GM12878 (cell line): ENCODE data around the gene SLC49A4. TPM values are rescaled to one million over a fixed set of nuclear protein-coding genes. Genes with fewer than 3 reads are reported as not detected.

ENCODE experiments used
- ATAC-seq: fragments of 200-7000 bp; cut with Tn5 transposase; 3 replicates; pipeline ENCODE4 v1.9.1; 2020; ENCODE audit warnings: mild to moderate bottlenecking, moderate library complexity
- BruUV-seq: library from RNA; stranded (reverse); fragments of 400-500 nt; replicated peaks from 2 replicates; lab custom pipeline; 2021; lab: Mats Ljungman, UMichigan
- CTCF ChIA-PET: fragments of 300-600 bp; sonication (Branson Sonifier 250); formaldehyde crosslinking; extraction: SDS; loops from one replicate; lab custom pipeline; 2021; ENCODE audit warnings: inconsistent platforms; lab: Yijun Ruan, JAX
- POLR2A ChIA-PET: fragments of 350-600 bp; formaldehyde crosslinking; extraction: SDS; loops from one replicate; lab custom pipeline; 2021; ENCODE audit warnings: inconsistent platforms; lab: Charles Lee
- RAD21 ChIA-PET: fragments of 300-600 bp; sonication (Branson Sonifier 250); formaldehyde crosslinking; loops from one replicate; lab custom pipeline; 2023; ENCODE audit warnings: antibody characterized with exemption; ENCODE audit not compliant: unreplicated experiment; lab: Charles Lee
- SMC1A ChIA-PET: fragments of 300-600 bp; sonication (Branson Sonifier 250); formaldehyde crosslinking; loops from one replicate; lab custom pipeline; 2023; ENCODE audit not compliant: unreplicated experiment, uncharacterized antibody; lab: Charles Lee
- DNase-seq: peaks from one replicate; pipeline ENCODE4 v3.0.0-alpha.2; 2011; ENCODE audit warnings: low read depth, low spot score
- FAIRE-seq: peaks from 3 replicates; lab custom pipeline; 2011; peaks lifted over from hg19 to GRCh38; lab: Jason Lieb, UNC
- H2AFZ ChIP-seq: 2 replicates; pipeline ENCODE4 v1.6.0; 2011; ENCODE audit warnings: low read depth, low read length, control low read depth; ENCODE audit not compliant: control insufficient read depth
- H3K27ac ChIP-seq: 2 replicates; pipeline ENCODE4 v1.5.1; 2011; ENCODE audit warnings: control low read depth; ENCODE audit not compliant: control insufficient read depth, insufficient read depth
- H3K27me3 ChIP-seq, 2 experiments: replicated peaks in 1 of 2; 2 replicates each; pipeline versions ENCODE4 v1.6.0 to v1.6.1; 2011; ENCODE audit warnings: low read length in 1 of 2; ENCODE audit not compliant: control insufficient read depth in 2 of 2, insufficient read depth in 2 of 2
- H3K36me3 ChIP-seq, 2 experiments: 2 replicates each; pipeline ENCODE4 v1.5.1; 2011; ENCODE audit warnings: low read length in 1 of 2; ENCODE audit not compliant: control insufficient read depth in 2 of 2, insufficient read depth in 2 of 2
- H3K4me1 ChIP-seq: 2 replicates; pipeline ENCODE4 v1.6.1; 2011; ENCODE audit warnings: mild to moderate bottlenecking, low read length, moderate library complexity, mixed read lengths; ENCODE audit not compliant: control insufficient read depth, insufficient read depth
- H3K4me2 ChIP-seq: 2 replicates; pipeline ENCODE4 v1.6.0; 2011; ENCODE audit warnings: control low read depth; ENCODE audit not compliant: control insufficient read depth, insufficient read depth
- H3K4me3 ChIP-seq: fragments of 200-600 bp; sonication (generic); 2 replicates; pipeline ENCODE4 v1.5.1; 2016
- H3K79me2 ChIP-seq: 2 replicates; pipeline ENCODE4 v1.6.0; 2011; ENCODE audit warnings: low read length; ENCODE audit not compliant: control insufficient read depth, insufficient read depth
- H3K9ac ChIP-seq: 2 replicates; pipeline ENCODE4 v1.8.0; 2011; ENCODE audit warnings: low read length, control low read depth, mixed read lengths; ENCODE audit not compliant: control insufficient read depth, insufficient read depth
- H3K9me3 ChIP-seq: replicated peaks from 3 replicates; pipeline ENCODE4 v1.5.1; 2011; ENCODE audit warnings: mild to moderate bottlenecking, low read length; ENCODE audit not compliant: control insufficient read depth, insufficient read depth
- H4K20me1 ChIP-seq: 2 replicates; pipeline ENCODE4 v1.6.0; 2011; ENCODE audit not compliant: control insufficient read depth, insufficient read depth
- CEBPB ChIP-seq, 2 experiments: fragments of 150-350 bp in 1 of 2; IDR thresholded peaks; 2 replicates each; pipeline ENCODE4 v1.6.1; 2012 to 2014; ENCODE audit warnings: low read depth in 2 of 2, low read length in 2 of 2, borderline replicate concordance in 1 of 2, inconsistent platforms in 1 of 2
- EED ChIP-seq: sonication (generic); IDR thresholded peaks from 2 replicates; pipeline ENCODE4 v1.6.1; 2016; ENCODE audit warnings: antibody characterized with exemption, low read depth
- HDAC6 ChIP-seq: fragments of 200-600 bp; sonication (generic); IDR thresholded peaks from one replicate; pipeline ENCODE4 v1.8.0; 2017; ENCODE audit warnings: antibody characterized with exemption; ENCODE audit not compliant: unreplicated experiment
- KLF5 ChIP-seq: fragments of 450-650 bp; IDR thresholded peaks from 2 replicates; pipeline ENCODE4 v1.6.1; 2014; ENCODE audit warnings: mild to moderate bottlenecking; ENCODE audit not compliant: partially characterized antibody
- SREBF1 ChIP-seq: IDR thresholded peaks from 2 replicates; pipeline ENCODE4 v1.6.1; 2012; ENCODE audit warnings: mild to moderate bottlenecking, low read length
- WGBS: methylation state at CpG from one replicate; pipeline ENCODE4 v1.1.6; 2016; ENCODE audit warnings: low lambda C conversion rate; ENCODE audit not compliant: insufficient replicate concordance, insufficient coverage; ENCODE audit errors: missing lambda C conversion rate; 5-methylcytosine and 5-hydroxymethylcytosine counted together
- in situ Hi-C: fragments of 300-500 bp; cut with MboI; formaldehyde crosslinking; loops from 9 replicates; pipeline ENCODE4 v1.14.3; 2018; ENCODE audit warnings: mixed read lengths
- intact Hi-C: fragments of 100-400 bp; cut with micrococcal nuclease; formaldehyde crosslinking; loops from one replicate; pipeline ENCODE4 v1.14.2; 2022; ENCODE audit not compliant: unreplicated experiment
- polyA plus RNA-seq, 11 experiments: library from polyadenylated mRNA; depleted of rRNA in 4 of 11; unstranded in 6 of 11; stranded (reverse) in 5 of 11; fragments of >200 nt; fragmentation: Nextera tagmentation in 4 of 11; fragmentation: Illumina TruSeq in 1 of 11; extraction: Ambion mirVana in 4 of 11; extraction: Trizol in 1 of 11; gene quantifications; 1 replicate in 1 of 11; 2 replicates in 10 of 11; pipeline versions ENCODE4 v1.2.1 to v1.2.3, GENCODE V29; 2011 to 2016; ENCODE audit warnings: inconsistent platforms in 2 of 11, missing spikeins in 2 of 11, low read depth in 1 of 11
- total RNA-seq, 4 experiments: library from RNA; depleted of rRNA in 3 of 4; stranded (reverse); fragments of >200 nt in 3 of 4; fragmentation: Illumina TruSeq in 1 of 4; extraction: Trizol in 1 of 4; gene quantifications; 2 replicates each; pipeline versions ENCODE4 v1.2.1 to v1.2.3, GENCODE V29; 2013 to 2021
- TF ChIP-seq, protein P1 (sequence below): fragments of 450-650 bp; IDR thresholded peaks from 2 replicates; pipeline ENCODE4 v1.6.1; 2017; ENCODE audit warnings: low read depth, mild to moderate bottlenecking, moderate library complexity
- TF ChIP-seq, protein P2 (sequence below): fragments of 450-650 bp; IDR thresholded peaks from 2 replicates; pipeline ENCODE4 v1.6.1; 2016; ENCODE audit warnings: mild to moderate bottlenecking, moderate library complexity, borderline replicate concordance
- TF ChIP-seq, protein P3 (sequence below): fragments of 450-650 bp; IDR thresholded peaks from 2 replicates; pipeline ENCODE4 v1.6.1; 2017; ENCODE audit warnings: mild to moderate bottlenecking, moderate library complexity

SLC49A4 gene
- total and polyA plus RNA-seq, 10 of the 15 experiments (the other 5 are each of a cell fraction or from before 2014, with no cell fraction given): 0.48 to 2.2 (median 1.4) TPM

DNA sequence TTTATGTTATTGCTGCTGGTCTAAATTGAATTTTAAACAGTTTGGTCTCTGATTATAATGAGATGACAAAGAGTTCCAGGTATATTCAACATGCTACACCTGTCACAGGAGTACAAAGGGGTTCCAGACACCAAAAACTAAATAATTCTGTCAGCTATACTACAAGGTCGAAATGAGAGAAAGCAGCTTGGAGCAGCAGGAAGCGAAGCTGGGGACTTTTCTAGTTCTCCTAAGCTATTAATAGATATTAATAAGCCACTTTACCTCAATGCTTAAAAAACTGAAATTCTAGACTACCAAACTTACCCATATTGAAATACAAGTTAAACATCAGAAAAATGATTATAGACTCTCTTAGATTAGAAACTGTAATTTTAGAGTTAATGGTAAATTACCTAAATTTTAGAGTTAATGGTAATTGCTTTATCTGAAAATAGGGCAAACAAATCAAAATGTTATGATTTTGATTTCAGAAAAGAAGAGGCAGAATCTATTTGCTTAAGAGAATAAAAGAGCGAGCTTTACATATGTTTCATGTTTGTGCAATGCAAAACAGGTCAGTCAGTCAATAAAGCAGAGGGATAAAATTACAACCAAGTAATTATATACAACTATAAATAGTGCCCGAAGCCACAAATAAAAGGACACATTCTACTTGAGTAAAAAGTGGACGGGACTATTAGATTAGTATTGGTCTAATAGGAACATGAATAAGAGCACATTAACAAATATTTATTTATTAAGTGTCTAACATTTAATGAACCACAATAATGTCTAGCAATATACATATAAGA, 18.0 kb upstream of the SLC49A4 start:
- H2AFZ ChIP-seq: no peak overlapping the region
- H3K27ac ChIP-seq: peak overlapping the region; percentile 24; the same call in 1 of the 2 replicates
- intact Hi-C loops (no loop called here), in situ Hi-C loops (no loop called here)
- no peak overlapping the region for H3K4me3 ChIP-seq
- DNase-seq (no peak), ATAC-seq (no peak), FAIRE-seq (no peak)
- no TSS peak for BruUV-seq
- peaks cover 16% of the 10 kb centered on the region for H3K4me1 ChIP-seq
- SMC1A ChIA-PET: interaction anchor here (0.7 to 2.5 kb wide), 7 partner anchors 7 to 93 kb away, joined by 3 to 11 read pairs (median 3); partner anchors contain the start of gene HSPBAP1
- POLR2A ChIA-PET: interaction anchor here (0.6 kb wide), 1 partner anchor 56 kb away, joined by 3 read pairs; no protein-coding TSS in a partner anchor
- H3K36me3 ChIP-seq: no peaks in the 10 kb centered on the region
- no peak overlapping the region for H3K9ac ChIP-seq
- no peaks in the 10 kb centered on the region for H3K9me3 ChIP-seq
- no peaks in the 10 kb centered on the region for H3K79me2 ChIP-seq
- CTCF ChIA-PET: interaction anchor here (0.8 to 1.3 kb wide), 5 partner anchors 13 to 170 kb away, joined by 3 to 7 read pairs (median 3); no protein-coding TSS in a partner anchor
- H4K20me1 ChIP-seq: no peaks in the 10 kb centered on the region
- no peaks in the 10 kb centered on the region for H3K27me3 ChIP-seq
- 62% methylated on average over 5 of the region's 5 CpGs for WGBS
- RAD21 ChIA-PET: interaction anchor here (0.6 to 1.1 kb wide), 3 partner anchors 17 to 211 kb away, joined by 3 to 6 read pairs (median 3); partner anchors contain the start of gene HSPBAP1
- no peak overlapping the region for H3K4me2 ChIP-seq
- TF ChIP-seq, protein P1, sequence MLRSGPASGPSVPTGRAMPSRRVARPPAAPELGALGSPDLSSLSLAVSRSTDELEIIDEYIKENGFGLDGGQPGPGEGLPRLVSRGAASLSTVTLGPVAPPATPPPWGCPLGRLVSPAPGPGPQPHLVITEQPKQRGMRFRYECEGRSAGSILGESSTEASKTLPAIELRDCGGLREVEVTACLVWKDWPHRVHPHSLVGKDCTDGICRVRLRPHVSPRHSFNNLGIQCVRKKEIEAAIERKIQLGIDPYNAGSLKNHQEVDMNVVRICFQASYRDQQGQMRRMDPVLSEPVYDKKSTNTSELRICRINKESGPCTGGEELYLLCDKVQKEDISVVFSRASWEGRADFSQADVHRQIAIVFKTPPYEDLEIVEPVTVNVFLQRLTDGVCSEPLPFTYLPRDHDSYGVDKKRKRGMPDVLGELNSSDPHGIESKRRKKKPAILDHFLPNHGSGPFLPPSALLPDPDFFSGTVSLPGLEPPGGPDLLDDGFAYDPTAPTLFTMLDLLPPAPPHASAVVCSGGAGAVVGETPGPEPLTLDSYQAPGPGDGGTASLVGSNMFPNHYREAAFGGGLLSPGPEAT: no peak
- TF ChIP-seq KLF5 (no peak), EED (no peak), SREBF1 (no peak), CEBPB (IDR thresholded peaks at IDR 0.05; ENCODE audit: borderline replicate concordance in 1 of 2, low read depth in 2 of 2, low read length in 2 of 2) (no peak), HDAC6 (no peak)
- TF ChIP-seq, protein P2, sequence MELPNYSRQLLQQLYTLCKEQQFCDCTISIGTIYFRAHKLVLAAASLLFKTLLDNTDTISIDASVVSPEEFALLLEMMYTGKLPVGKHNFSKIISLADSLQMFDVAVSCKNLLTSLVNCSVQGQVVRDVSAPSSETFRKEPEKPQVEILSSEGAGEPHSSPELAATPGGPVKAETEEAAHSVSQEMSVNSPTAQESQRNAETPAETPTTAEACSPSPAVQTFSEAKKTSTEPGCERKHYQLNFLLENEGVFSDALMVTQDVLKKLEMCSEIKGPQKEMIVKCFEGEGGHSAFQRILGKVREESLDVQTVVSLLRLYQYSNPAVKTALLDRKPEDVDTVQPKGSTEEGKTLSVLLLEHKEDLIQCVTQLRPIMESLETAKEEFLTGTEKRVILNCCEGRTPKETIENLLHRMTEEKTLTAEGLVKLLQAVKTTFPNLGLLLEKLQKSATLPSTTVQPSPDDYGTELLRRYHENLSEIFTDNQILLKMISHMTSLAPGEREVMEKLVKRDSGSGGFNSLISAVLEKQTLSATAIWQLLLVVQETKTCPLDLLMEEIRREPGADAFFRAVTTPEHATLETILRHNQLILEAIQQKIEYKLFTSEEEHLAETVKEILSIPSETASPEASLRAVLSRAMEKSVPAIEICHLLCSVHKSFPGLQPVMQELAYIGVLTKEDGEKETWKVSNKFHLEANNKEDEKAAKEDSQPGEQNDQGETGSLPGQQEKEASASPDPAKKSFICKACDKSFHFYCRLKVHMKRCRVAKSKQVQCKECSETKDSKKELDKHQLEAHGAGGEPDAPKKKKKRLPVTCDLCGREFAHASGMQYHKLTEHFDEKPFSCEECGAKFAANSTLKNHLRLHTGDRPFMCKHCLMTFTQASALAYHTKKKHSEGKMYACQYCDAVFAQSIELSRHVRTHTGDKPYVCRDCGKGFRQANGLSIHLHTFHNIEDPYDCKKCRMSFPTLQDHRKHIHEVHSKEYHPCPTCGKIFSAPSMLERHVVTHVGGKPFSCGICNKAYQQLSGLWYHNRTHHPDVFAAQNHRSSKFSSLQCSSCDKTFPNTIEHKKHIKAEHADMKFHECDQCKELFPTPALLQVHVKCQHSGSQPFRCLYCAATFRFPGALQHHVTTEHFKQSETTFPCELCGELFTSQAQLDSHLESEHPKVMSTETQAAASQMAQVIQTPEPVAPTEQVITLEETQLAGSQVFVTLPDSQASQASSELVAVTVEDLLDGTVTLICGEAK: no peak
- TF ChIP-seq, protein P3, sequence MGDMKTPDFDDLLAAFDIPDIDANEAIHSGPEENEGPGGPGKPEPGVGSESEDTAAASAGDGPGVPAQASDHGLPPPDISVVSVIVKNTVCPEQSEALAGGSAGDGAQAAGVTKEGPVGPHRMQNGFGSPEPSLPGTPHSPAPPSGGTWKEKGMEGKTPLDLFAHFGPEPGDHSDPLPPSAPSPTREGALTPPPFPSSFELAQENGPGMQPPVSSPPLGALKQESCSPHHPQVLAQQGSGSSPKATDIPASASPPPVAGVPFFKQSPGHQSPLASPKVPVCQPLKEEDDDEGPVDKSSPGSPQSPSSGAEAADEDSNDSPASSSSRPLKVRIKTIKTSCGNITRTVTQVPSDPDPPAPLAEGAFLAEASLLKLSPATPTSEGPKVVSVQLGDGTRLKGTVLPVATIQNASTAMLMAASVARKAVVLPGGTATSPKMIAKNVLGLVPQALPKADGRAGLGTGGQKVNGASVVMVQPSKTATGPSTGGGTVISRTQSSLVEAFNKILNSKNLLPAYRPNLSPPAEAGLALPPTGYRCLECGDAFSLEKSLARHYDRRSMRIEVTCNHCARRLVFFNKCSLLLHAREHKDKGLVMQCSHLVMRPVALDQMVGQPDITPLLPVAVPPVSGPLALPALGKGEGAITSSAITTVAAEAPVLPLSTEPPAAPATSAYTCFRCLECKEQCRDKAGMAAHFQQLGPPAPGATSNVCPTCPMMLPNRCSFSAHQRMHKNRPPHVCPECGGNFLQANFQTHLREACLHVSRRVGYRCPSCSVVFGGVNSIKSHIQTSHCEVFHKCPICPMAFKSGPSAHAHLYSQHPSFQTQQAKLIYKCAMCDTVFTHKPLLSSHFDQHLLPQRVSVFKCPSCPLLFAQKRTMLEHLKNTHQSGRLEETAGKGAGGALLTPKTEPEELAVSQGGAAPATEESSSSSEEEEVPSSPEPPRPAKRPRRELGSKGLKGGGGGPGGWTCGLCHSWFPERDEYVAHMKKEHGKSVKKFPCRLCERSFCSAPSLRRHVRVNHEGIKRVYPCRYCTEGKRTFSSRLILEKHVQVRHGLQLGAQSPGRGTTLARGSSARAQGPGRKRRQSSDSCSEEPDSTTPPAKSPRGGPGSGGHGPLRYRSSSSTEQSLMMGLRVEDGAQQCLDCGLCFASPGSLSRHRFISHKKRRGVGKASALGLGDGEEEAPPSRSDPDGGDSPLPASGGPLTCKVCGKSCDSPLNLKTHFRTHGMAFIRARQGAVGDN: no peak
